SIG-M5 treated with dmso at 0.1 percent for 504 hours (cell line): ENCODE measurements around the gene SLC6A11.

ENCODE experiments used
- DNase-seq: peaks from one replicate; lab custom pipeline; 2025; ENCODE audit not compliant: unreplicated experiment; lab: John Stamatoyannopoulos, UW

The SLC6A11 gene

DNA sequence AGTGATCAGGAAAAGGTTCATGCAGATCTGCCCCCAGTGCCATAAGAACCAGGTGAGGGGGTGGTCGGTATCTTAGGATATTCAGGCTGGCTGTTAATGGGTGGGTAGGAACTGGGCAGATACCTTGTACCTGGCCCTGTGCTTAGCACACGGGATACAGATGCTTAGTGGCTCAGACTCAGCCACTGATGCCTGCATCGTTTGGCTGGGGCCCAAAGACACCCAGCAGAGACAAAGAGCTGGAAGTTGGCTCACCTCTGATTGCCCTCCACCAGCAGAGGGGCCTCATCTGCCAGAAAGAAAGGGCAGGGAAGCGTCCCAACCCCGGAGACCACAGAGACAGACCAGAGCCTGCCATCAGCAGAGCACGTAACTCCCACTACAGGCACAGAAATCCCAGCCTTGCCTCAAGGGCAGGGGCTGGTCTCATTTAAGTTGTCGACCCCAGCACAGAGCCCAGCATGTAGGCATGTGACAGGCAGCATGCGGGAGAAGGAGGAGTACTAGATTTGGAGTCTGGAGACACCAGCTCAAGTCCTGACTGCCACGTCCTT is 112.5 kb downstream of the SLC6A11 start:
- no peak for DNase-seq

DNA sequence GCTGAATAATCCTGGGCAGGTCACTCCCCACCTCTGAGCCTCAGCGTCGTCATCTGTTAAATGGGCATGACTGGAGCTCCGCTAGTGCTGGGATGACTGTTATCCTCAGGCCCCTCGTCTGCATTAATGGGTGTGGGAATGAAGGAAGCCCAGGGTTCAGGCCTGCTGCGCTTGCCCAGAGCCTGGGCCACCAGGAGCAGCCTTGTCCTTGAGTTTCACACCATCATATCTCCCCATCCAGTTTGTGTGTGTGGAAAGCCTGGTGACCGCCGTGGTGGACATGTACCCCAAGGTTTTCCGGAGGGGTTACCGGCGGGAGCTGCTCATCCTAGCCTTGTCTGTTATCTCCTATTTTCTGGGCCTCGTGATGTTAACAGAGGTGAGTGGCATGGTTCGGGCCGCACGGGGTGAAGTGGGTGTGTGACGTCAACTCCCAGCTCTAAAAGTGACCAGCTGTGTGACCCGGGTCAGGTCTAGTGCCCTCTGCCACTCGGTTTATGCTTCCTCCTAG is 113.0 kb downstream of the SLC6A11 start:
- no peak for DNase-seq

DNA sequence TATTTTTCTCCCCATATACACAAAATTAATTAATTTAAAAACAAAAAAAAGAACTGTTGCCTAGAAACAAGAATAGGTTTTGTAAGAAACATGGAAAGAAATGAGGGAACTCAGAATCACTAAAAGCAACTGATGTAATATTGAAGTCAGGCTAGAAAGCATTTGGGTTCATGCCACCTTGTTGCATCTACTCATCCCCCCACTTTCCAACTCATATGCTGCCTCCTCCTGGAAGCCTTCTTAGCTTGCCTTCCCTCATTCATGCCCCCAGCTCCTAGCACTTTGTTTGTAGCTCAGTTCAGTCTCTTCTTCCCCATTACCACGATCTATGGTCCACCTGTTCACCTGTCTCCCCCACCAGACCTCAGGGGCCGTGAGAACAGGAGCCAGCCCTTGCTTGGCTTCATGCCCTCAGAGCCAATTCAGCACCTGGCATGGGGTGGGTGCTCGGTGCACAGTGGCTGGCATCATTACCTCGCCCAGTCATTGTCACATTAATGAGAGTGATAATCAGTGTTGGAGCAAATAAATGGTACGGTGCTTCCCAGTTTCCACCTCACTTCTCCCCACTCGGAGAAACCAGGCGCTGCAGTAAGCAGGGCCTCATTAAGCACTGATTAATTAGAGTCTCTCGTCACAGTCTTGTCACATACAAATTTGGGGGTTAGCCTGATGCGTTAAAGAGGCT is 114.1 kb downstream of the SLC6A11 start:
- DNase-seq = no peak

DNA sequence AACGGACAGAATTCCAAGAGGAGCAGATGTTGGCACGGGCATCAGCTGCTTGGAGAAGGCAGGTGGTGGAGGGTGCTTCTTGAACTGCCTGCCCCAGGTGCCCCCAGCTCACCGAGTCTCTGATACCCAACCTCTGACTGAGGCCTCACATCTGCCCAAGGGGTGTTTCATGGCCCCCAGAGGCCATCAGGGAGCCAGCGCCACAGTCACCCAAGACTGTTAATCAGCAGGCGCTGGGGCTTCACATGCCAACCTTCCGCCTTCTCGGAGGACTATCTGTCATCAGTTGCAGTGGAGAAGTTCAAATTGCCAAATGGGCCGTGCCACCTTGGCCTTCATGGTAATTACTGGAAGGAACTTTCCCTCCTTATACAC is 114.6 kb downstream of the SLC6A11 start:
- DNase-seq = no peak

DNA sequence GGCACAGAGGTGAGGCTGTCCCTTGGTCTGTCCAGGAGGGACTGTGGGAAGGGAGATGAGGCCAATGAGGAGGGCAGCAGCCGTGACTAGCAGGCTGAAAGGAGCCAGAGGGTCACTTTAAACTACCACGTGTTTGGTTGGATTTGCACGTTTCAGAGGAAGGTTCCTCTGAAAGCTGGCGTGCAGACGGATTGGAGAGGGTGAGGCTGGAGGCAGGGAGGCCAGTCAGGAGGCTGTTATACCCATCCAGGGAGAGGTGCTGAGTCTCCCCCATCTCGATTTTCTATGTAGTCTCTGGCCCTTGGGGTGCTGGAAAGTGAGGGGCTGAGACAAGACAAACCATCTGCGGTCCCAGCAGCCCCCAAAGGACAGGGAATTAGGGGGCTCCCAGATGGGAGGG is 116.6 kb downstream of the SLC6A11 start:
- no peak for DNase-seq

DNA sequence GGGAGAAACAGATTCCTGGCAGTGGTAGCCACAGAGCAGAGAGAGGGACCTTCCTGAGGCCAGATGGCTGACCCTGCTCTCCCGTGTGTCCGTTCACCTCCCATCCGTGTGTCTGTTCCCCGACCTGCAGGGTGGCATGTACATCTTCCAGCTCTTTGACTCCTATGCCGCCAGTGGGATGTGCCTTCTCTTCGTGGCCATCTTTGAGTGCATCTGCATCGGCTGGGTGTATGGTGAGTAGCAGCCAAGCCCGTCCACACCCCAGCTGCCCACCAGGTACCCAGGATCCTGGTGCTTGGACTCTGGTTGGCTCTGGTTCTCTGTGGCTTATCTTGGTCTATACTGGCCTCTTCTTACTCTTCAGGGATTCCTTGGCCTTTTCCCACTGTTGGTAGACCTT is 117.0 kb downstream of the SLC6A11 start:
- DNase-seq = no peak

DNA sequence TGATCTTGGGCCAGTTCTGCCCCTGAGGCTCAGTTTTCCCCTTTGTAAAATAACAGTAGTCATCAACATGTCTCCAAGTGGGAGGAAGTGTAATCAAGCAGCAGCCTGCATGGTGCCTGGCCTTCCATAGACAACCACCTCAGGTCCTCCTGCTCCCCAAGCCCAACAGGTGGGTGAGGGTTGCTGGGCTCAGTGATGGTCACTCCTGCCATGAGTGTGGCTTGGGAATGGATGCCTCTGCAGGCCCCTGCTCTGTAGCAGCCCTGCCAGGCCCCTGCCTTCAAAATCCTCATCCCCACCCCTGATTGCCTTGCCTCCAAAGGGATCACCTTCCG is 117.4 kb downstream of the SLC6A11 start:
- DNase-seq = no peak

DNA sequence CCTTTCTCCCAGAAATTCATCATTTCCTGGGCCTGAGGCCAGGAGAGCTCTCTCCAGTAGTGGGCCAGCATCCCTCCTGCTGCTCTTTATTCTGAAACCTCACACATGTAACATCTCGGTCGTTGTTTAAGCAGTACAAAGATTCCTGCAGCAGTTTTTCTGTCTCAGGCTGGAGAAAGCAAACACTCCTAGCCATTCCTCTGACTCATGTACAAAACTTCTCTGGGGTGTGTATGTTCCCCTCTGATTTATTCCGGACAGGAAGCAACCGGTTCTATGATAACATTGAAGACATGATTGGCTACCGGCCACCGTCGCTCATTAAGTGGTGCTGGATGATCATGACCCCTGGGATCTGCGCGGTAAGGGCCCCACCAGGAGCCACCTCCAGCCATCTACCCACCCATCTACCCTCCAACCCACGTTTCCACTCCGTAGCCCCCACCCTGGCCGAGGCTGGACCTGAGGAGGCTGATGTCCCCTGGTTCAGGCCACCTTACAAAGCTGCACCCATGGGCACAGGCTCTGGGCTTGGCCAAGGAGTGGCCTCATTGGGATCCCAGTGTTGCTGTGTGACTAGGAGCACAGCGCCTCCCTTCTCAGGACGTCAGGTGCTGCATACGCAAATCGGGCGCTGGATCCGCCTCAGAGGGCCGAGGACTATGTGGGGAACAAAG is 117.9 kb downstream of the SLC6A11 start:
- DNase-seq = no peak

DNA sequence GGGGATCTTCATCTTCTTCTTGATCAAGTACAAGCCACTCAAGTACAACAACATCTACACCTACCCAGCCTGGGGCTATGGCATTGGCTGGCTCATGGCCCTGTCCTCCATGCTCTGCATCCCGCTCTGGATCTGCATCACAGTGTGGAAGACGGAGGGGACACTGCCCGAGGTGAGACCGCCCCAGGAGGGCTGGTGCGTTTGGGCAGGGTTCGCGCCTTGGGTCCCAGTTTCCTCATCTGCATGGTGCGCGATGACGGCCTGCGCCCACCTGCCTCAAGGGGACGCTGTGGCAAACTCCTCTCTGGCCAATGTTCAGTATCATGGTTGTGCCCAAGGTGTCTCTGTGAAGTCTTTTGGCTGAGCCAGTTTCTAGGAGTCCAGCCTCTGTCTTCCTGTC is 119.0 kb downstream of the SLC6A11 start:
- DNase-seq = no peak

DNA sequence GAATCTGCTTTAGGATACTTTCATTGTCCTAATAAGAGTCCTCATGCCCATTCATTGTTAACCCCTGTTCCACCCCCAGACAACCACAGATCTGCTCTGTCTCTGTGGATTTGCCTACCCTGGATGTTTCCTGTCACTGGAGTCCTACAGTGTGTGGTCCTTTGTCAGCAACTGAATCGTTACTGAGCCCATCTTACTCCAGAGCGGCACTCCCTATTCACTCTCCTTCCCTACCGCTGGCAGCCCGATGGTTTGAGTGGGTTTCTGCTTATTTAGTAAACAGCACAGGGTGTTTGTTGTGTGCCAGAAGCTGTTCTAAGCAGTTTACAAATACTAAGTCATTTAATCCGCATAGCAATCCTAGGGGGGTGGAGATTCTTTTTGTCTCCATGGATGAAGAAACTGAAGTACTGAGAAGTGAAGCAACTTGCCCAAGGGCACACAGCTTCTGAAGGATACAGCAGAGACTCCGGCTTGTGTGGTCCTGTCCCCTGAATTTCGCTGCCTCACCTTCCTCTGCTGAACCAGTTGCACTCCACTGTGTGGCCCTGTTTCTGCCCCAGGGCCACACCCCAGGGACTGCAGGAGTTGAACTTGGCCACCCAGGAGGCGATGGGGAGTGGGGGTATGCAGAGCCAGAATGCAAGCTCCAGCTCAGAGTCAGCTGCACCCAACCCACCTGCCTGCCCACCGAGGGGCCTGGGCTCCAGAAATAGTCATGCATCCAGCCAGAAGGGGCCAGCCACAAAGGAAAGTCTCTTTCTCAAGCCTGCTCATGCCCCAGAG is 120.0 kb downstream of the SLC6A11 start:
- no peak for DNase-seq

DNA sequence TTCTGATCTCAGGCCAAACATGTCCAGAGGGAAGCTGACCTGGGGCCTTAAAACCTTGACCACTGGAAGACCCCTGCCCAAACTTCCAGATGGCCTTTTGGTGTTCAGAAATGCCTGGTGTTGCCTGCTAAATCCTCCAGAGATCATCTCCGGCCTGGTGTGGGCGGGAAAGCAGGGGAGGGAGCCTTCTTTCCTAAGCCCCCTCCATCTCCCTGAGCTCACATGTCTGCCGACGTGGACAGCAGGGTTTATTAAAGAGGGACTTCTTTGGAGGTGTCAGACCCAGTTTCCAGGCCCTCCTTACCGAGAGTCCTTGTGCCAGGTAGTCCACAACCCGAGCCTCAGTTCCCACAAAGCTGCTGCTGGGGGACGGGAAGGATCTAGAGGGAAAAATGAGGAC is 120.7 kb downstream of the SLC6A11 start:
- DNase-seq = no peak

DNA sequence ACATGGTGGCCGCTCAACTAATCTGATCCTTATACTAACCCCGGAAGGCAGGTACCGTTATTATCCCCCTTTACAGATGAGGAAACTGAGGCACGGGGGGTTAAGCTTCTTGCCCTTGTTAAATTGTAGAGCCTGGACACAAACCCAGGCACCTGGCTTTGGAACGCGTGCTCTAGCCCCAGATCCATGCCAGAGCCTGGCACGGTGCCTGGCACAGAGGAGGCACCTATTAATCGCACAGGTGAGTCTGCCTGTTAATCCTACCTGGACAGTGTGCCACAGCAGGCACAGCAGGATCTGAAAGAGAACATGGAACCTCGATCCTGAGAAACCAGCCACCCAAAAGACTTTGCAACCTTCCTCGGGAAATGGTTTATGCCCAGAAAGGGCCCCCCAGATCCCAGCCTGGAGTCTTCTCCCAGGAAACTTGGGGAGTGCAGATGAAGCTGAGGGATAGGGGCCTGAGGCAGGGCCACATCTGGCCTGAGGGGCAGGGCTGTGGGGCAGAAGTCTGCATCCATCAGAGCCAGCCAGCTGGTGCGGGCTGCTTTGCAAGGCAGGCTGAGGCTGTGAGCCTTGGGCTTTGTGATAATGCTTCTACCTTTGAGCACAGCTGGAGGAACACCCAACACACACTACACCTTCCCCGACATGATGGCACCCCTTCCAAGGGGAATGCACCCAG is 121.3 kb downstream of the SLC6A11 start:
- no peak for DNase-seq

DNA sequence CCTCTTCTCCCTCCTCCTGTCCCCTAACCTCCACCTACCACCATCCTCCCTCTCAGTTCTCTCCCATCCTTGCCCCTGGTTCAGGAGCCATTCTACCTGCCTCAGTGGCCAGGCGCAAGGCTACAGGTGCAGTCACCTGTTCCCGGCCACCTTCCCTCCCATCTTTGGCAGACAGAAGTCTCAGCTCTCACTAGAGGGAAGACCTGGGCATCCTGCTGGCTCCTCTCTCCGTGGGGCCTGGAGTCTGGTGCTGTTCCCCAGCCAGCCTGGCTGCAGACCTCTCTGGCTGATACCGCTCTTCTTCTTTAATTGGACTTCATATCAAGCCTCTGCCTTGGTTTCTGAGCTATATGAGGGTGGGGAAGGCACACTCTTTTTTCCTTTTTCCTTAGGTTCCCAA is 123.5 kb downstream of the SLC6A11 start:
- no peak for DNase-seq

DNA sequence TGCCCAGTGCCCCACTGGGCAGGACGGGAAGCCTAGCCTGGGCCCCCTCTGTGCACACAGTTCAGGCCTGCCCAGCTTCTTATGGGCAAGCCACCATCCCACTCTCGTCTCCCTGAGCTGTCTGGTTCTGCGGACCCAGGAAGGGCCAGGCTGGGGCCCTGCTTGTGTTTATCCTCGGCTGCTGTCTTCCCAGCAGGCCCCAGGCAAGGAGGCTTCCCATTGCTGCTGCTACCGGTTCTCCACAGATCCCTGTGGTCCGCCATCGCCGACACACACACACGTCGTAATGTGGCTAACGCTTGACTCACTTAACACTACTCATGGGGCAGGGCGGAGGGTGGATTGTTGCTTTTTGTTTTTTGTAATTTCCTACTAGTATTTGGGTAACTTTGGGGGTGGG is 124.1 kb downstream of the SLC6A11 start:
- no peak for DNase-seq

DNA sequence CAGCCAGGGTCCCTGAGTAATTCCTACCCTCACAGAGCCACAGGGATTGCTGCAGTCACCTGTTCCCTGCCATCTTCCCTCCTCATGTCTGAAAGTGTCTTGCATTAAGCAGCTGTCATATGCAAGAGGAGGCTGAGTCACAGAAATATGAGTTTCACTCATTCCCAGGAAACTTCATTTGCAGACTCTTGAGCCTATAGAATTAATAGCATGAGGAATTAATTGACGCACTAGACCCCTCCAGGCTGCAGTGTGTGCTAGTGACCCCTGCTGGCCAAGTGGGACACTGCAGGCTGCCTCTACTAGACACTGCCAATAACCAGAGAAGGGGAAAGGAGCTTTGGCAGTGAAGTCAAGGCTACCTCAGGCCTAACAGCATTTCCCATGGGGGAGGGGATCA is 125.9 kb downstream of the SLC6A11 start:
- no peak for DNase-seq

DNA sequence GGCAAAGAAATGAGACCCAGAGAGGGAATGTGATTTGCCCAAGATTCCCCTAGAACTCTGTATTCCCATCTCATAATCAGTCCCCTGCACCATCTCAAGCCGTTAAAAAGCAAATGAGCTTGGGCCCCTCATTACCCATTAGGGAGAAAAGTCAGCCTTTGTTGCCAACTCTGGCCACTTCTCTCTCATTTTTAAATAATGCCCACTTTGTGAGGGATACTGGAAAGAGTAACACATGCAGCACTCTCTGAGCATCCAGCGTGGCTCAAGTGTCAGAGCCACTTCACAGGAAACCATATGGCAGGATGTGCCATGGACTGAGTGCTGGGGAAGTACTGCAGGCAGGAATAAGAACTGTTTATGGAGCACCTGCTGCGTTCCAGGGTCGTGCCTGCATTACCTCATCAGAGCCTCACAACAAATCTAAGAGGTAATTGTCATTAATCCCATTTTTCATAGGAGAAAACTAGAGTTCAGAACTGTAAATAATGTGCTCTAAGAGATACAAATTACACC is 126.7 kb downstream of the SLC6A11 start:
- DNase-seq = no peak

DNA sequence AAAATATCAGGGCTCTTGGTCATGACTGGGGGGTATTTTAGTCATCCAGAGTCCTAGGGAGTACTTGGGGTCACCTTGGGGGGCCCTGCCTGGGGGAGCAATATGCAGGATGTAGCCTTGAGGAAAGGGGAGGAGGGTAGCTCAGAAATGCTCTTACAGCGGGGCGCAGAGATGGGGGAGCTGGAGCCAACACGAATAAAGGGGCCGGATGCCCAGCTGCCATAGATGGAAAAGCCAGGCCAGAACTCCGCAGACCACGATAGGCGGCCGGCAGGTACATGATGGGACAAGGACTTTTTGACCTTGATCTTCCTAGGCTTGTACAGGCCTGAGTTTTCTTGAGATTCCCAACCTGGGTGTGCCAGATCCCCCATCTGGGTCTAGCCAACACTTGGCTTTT is 128.8 kb downstream of the SLC6A11 start:
- DNase-seq = no peak

DNA sequence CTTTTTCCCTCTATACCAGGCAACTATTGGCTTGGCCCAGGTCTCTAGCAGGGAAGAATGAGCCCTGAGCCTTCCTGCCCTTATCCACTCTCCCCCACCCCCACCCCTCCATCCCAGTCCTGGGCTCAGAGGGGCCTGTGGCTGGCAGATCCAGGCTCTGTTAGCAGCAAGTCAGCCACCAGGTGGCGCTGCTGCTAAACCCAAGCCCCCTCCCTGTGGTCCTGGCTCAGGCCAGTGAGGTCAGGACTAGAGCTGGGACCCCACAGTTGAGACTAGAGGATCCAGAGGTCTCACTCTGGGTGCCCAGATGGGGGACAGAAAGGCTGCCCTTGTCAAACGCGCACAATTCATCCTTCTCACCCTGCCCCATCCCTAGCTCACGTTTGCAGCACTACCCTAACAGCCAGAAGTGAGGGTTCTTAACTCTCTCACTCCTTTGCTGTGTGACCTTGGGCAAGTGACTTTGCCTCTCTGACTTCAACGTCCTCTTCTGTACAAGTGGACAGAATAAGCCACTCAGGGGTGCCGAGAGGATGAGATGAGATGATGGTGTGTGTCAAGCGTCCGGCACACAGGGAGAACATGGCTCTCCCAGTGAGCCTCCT is 129.8 kb downstream of the SLC6A11 start:
- peak; percentile 20 for DNase-seq

DNA sequence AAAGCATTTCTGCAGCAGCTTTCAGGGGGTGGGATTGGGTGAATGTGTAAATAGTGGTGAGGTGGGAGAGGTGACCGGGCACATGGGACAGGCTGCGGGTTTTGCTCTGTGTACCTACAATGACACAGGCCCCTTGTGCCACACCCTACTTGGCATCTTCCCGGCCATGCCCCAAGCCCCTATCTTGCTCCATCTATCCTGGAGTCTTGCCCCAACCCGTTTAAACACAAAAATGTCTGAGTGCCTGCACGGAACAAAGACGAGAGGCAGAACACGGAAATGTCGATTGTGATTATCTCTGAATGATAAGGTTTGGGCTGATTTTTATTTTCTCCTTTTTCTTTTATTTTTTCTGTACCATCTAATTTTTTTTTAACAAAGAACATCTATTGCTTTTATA is 130.5 kb downstream of the SLC6A11 start:
- no peak for DNase-seq

DNA sequence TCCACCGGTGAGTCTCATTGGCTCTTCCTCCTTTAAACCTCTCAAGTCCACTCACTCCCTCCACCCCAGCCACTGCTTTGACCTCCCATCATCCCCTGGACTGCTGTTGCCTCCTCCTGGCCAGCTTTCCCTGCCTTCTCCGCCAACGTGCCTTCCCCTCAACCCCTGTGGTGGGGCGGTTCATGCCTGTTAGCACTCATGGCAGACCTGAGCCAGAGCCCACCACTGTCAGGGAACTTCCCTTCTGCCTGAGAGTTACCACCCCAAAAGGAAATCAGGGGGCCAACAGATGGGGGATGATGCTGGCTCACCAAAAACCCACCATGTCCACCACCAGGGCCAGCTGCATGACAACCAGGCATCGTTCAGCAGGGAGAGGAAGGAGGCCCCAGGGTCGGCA is 132.3 kb downstream of the SLC6A11 start:
- DNase-seq = no peak

DNA sequence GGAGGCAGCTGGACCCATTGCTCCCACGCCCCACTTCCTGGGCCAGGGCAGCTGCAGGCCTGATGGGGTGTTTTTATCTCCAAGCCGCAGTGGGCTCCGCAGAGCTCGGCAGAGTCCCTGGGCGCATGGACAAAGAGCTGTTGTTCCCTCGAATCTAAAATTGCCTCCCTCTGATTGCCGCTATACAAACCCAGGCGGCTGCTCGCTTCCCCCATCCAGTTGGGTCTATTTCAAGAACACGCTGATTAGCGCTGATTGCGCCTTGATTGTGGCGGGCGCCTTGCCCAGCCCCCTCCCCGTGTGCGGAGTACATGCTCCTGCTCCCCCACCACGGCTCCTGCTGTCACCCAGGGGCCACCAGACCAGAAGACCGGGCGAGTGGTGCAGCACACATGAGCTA is 133.2 kb downstream of the SLC6A11 start:
- no peak for DNase-seq
